Parathyroid adenoma (tissue), 2 donors: ENCODE results near the gene EZH1.

Experiments
- H2AFZ ChIP-seq: fragments of 300-600 bp; sonication (generic); one replicate; pipeline ENCODE4 v1.7.0; 2017; ENCODE audit warnings: antibody characterized with exemption, mild to moderate bottlenecking
- H3K27ac ChIP-seq: fragments of 300-600 bp; sonication (generic); one replicate; pipeline ENCODE4 v1.7.0; 2017
- H3K27me3 ChIP-seq: fragments of 300-600 bp; sonication (generic); one replicate; pipeline ENCODE4 v1.7.0; 2017; ENCODE audit warnings: low read length; ENCODE audit not compliant: control insufficient read depth, insufficient read depth
- H3K36me3 ChIP-seq: fragments of 300-600 bp; sonication (generic); one replicate; pipeline ENCODE4 v1.7.0; 2017; ENCODE audit warnings: low read length; ENCODE audit not compliant: control insufficient read depth, insufficient read depth
- H3K4me1 ChIP-seq: fragments of 300-600 bp; sonication (generic); one replicate; pipeline ENCODE4 v1.7.0; 2017; ENCODE audit warnings: control low read depth
- H3K4me2 ChIP-seq: fragments of 300-600 bp; sonication (generic); one replicate; pipeline ENCODE4 v1.7.0; 2017; ENCODE audit warnings: low read length
- H3K4me3 ChIP-seq: fragments of 300-600 bp; sonication (generic); one replicate; pipeline ENCODE4 v1.7.0; 2017; ENCODE audit warnings: low read depth, low read length
- H3K79me2 ChIP-seq: fragments of 300-600 bp; sonication (generic); one replicate; pipeline ENCODE4 v1.7.0; 2017; ENCODE audit warnings: control low read depth
- H3K9ac ChIP-seq: fragments of 300-600 bp; sonication (generic); one replicate; pipeline ENCODE4 v1.7.0; 2017; ENCODE audit warnings: mild to moderate bottlenecking
- H3K9me3 ChIP-seq: fragments of 300-600 bp; sonication (generic); one replicate; pipeline ENCODE4 v1.7.0; 2017; ENCODE audit warnings: low read length; ENCODE audit not compliant: control insufficient read depth
- TF ChIP-seq, protein P1 (sequence below): fragments of 300-600 bp; sonication (generic); IDR thresholded peaks from one replicate; pipeline ENCODE4 v1.7.0; 2017; ENCODE audit warnings: antibody characterized with exemption, mild to moderate bottlenecking
- donor health status: primary hyperparathyroidism.

Gene EZH1

DNA sequence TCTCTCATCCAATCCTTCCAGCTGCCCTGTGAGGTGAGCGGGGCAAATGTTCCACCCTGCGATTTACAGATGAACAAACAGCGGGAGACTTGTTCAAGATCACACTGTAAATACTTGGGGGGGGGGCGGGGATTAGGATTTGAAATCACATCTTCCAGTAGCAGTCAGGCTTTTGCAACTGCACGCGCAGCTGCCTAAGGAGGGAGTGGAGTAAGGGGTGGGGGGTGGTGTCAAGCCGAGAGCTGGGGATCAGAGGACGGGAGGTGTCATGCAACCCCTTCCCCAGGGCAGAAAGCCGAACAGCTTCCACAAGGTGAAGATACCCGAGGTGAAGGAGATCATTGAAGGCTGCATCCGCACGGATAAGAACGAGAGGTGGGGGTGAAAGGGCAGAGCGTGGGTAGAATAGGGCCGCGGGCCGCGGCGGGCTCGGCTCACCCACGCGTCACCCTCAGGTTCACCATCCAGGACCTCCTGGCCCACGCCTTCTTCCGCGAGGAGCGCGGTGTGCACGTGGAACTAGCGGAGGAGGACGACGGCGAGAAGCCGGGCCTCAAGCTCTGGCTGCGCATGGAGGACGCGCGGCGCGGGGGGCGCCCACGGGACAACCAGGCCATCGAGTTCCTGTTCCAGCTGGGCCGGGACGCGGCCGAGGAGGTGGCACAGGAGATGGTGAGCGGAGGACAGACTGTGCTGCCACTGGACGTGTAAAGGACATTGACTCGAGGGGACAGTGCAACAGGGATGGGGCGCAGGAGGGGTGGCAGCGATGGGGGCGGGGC lies 40.2 kb upstream of the EZH1 start:
- H3K4me3 ChIP-seq, result no peak overlapping the region
- no peaks in the 10 kb centered on the region for H3K79me2 ChIP-seq
- H3K9ac ChIP-seq, result no peak overlapping the region
- H2AFZ ChIP-seq, result peak overlapping the region; percentile 40
- no peaks in the 10 kb centered on the region for H3K9me3 ChIP-seq
- H3K27me3 ChIP-seq, result peaks cover 7% of the 10 kb centered on the region
- no peak overlapping the region for H3K27ac ChIP-seq
- TF ChIP-seq, protein P1, sequence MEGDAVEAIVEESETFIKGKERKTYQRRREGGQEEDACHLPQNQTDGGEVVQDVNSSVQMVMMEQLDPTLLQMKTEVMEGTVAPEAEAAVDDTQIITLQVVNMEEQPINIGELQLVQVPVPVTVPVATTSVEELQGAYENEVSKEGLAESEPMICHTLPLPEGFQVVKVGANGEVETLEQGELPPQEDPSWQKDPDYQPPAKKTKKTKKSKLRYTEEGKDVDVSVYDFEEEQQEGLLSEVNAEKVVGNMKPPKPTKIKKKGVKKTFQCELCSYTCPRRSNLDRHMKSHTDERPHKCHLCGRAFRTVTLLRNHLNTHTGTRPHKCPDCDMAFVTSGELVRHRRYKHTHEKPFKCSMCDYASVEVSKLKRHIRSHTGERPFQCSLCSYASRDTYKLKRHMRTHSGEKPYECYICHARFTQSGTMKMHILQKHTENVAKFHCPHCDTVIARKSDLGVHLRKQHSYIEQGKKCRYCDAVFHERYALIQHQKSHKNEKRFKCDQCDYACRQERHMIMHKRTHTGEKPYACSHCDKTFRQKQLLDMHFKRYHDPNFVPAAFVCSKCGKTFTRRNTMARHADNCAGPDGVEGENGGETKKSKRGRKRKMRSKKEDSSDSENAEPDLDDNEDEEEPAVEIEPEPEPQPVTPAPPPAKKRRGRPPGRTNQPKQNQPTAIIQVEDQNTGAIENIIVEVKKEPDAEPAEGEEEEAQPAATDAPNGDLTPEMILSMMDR, result no peak
- H3K4me2 ChIP-seq, result no peak overlapping the region
- no peaks in the 10 kb centered on the region for H3K36me3 ChIP-seq
- H3K4me1 ChIP-seq, result no peaks in the 10 kb centered on the region

DNA sequence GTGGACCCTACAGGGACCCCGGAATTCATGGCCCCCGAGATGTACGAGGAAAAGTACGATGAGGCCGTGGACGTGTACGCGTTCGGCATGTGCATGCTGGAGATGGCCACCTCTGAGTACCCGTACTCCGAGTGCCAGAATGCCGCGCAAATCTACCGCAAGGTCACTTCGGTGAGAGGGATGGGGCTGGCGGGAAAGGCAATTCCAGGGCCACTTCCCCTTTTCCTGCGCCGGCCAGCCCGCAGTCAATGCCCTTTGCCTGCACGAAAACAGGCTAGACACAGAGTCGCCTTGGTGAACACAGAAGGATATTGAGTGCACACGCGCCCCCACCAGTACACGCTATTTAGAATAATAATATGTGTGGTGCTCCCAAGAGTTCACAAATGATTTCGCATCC lies 39.6 kb upstream of the EZH1 start:
- H3K4me3 ChIP-seq, result no peak overlapping the region
- H3K36me3 ChIP-seq, result no peaks in the 10 kb centered on the region
- H3K27ac ChIP-seq, result no peak overlapping the region
- H3K9me3 ChIP-seq, result no peaks in the 10 kb centered on the region
- no peaks in the 10 kb centered on the region for H3K79me2 ChIP-seq
- no peaks in the 10 kb centered on the region for H3K4me1 ChIP-seq
- peaks cover 7% of the 10 kb centered on the region for H3K27me3 ChIP-seq
- TF ChIP-seq, protein P1, result no peak
- H3K4me2 ChIP-seq, result no peak overlapping the region
- peak overlapping the region; percentile 5 for H2AFZ ChIP-seq
- H3K9ac ChIP-seq, result no peak overlapping the region

DNA sequence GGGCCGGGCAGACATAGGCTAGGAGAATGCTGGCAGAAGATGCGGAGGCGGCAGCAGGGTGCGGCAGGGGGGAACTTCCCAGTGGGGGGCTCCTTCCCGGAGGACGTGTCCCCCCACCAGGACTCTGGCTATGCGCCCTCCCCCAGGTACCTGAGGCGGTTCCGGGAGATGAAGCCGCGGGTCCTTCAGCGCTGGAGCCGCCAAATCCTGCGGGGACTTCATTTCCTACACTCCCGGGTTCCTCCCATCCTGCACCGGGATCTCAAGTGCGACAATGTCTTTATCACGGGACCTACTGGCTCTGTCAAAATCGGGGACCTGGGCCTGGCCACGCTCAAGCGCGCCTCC lies 38.9 kb upstream of the EZH1 start:
- no peaks in the 10 kb centered on the region for H3K36me3 ChIP-seq
- H3K4me1 ChIP-seq, result no peaks in the 10 kb centered on the region

DNA sequence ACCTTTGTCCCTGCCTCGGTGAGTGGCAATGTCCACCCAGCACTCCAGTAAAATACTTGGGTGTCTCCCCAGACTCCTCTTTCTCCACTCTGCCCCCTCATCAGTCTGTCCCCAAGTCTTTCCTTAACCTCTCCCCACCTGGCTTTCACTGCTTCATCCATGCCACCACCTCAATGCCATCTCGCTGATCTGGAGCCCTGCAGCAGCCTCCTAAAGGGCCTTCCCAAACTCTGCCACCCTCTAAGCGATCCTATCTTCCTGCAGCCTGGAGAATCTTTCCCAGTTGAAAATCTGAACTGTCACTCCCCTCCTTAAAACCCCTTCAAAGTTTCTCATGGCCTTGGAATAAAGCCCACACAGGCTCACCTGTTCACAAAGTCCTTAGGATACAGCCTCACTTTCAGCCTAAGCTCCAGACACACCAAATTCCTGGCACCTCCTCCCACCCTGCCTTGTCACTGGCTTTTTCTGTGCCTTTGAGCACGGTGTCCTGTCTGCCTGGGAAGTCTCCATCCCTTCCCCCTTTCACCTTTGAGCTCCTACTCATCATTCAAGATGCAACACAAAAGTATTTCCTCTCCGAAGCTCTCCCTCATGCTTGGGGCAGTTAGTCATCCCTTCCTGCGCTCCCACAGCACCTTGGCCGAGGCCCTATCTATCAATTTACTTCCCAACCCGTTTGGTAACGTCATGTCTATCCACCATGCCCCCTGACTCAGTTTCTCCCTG lies 38.4 kb upstream of the EZH1 start:
- peaks cover 7% of the 10 kb centered on the region for H3K27me3 ChIP-seq
- H3K4me1 ChIP-seq, result no peaks in the 10 kb centered on the region
- H3K9me3 ChIP-seq, result no peaks in the 10 kb centered on the region

More for the DNA sequence above, 38.9 kb upstream of the EZH1 start:
- Histone ChIP-seq H3K79me2 (no peaks in the 10 kb centered on the region), H3K27me3 (peaks cover 7% of the 10 kb centered on the region), H3K4me3 (no peak overlapping the region), H3K9me3 (no peaks in the 10 kb centered on the region), H3K4me2 (no peak overlapping the region), H3K27ac (no peak overlapping the region), H3K9ac (no peak overlapping the region), H2AFZ (no peak overlapping the region)
- TF ChIP-seq, protein P1, result no peak

More for the DNA sequence above, 38.4 kb upstream of the EZH1 start:
- Histone ChIP-seq H3K79me2 (no peaks in the 10 kb centered on the region), H3K4me3 (no peak overlapping the region), H2AFZ (no peak overlapping the region), H3K36me3 (no peaks in the 10 kb centered on the region), H3K27ac (no peak overlapping the region), H3K4me2 (no peak overlapping the region), H3K9ac (no peak overlapping the region)
- TF ChIP-seq, protein P1, result no peak
